Neural cell (in vitro differentiated cells): ENCODE measurements around the gene PLD3. TPM values are rescaled to one million over a fixed set of nuclear protein-coding genes. Genes with fewer than 3 reads are reported as not detected.

Experiments
- H2AFZ ChIP-seq: fragments of 200-600, 300-800 bp; sonication (generic), shearing (Covaris generic); 2 replicates; pipeline ENCODE4 v1.6.0; 2014; ENCODE audit warnings: low read depth, mild to moderate bottlenecking, antibody characterized with exemption, low read length, moderate library complexity
- H3F3A ChIP-seq: fragments of 200-600 bp; shearing (Covaris generic); 2 replicates; pipeline ENCODE4 v1.6.1; 2016; ENCODE audit warnings: mild to moderate bottlenecking, moderate library complexity, mixed read lengths, antibody characterized with exemption, low read length; ENCODE audit not compliant: insufficient read depth, poor library complexity, severe bottlenecking
- H3K27ac ChIP-seq: fragments of 200-600, 300-800 bp; sonication (generic), shearing (Covaris generic); 2 replicates; pipeline ENCODE4 v1.5.1; 2014; ENCODE audit warnings: mild to moderate bottlenecking, low read length, moderate library complexity
- H3K27me3 ChIP-seq: fragments of 300-800, 200-600 bp; sonication (generic), shearing (Covaris generic); 2 replicates; pipeline ENCODE4 v1.6.0; 2014; ENCODE audit warnings: mild to moderate bottlenecking, low read depth, low read length, moderate library complexity; ENCODE audit not compliant: insufficient read depth
- H3K36me3 ChIP-seq: fragments of 300-800, 200-600 bp; sonication (generic), shearing (Covaris generic); 2 replicates; pipeline ENCODE4 v1.5.1; 2014; ENCODE audit warnings: mild to moderate bottlenecking, antibody characterized with exemption, low read length, moderate library complexity; ENCODE audit not compliant: insufficient read depth
- H3K4me2 ChIP-seq: fragments of 300-800, 200-600 bp; sonication (generic), shearing (Covaris generic); 2 replicates; pipeline ENCODE4 v1.6.0; 2014; ENCODE audit warnings: mild to moderate bottlenecking, low read length
- H3K4me3 ChIP-seq: fragments of 300-800, 200-600 bp; sonication (generic), shearing (Covaris generic); 2 replicates; pipeline ENCODE4 v1.5.1; 2014; ENCODE audit warnings: mild to moderate bottlenecking, low read length, moderate library complexity
- H3K79me2 ChIP-seq: fragments of 200-600 bp; shearing (Covaris generic); replicated peaks from 2 replicates; pipeline ENCODE4 v1.6.0; 2014; ENCODE audit warnings: mild to moderate bottlenecking, low read length, moderate library complexity; ENCODE audit not compliant: insufficient read depth
- H3K9ac ChIP-seq: fragments of 300-800, 200-600 bp; sonication (generic), shearing (Covaris generic); 2 replicates; pipeline ENCODE4 v1.6.1; 2016; ENCODE audit warnings: mild to moderate bottlenecking, low read length, mixed read lengths
- H3K9me2 ChIP-seq: fragments of 200-600 bp; shearing (Covaris generic); 2 replicates; pipeline ENCODE4 v1.6.1; 2016; ENCODE audit warnings: mild to moderate bottlenecking, low read length, mixed read lengths; ENCODE audit not compliant: insufficient read depth
- H3K9me3 ChIP-seq: fragments of 200-600, 300-800 bp; sonication (generic), shearing (Covaris generic); 2 replicates; pipeline ENCODE4 v1.6.1; 2016; ENCODE audit warnings: mild to moderate bottlenecking, mixed run types, low read length, moderate library complexity, mixed read lengths
- H4K20me1 ChIP-seq: fragments of 200-600 bp; shearing (Covaris generic); 2 replicates; pipeline ENCODE4 v1.6.1; 2016; ENCODE audit warnings: mild to moderate bottlenecking, mixed run types; ENCODE audit not compliant: insufficient read depth
- EP300 ChIP-seq: fragments of 450-650 bp; conservative IDR thresholded peaks from 2 replicates; pipeline ENCODE4 v1.6.1; 2014; ENCODE audit warnings: antibody characterized with exemption, mild to moderate bottlenecking, moderate library complexity; ENCODE audit not compliant: poor library complexity, severe bottlenecking
- EZH2 ChIP-seq: fragments of 200-600, 300-800 bp; shearing (Covaris generic), sonication (generic); IDR thresholded peaks from 2 replicates; pipeline ENCODE4 v1.6.1; 2014; ENCODE audit warnings: antibody characterized with exemption, low read length, borderline replicate concordance, mild to moderate bottlenecking; ENCODE audit not compliant: insufficient read depth, poor library complexity, severe bottlenecking
- MXI1 ChIP-seq: fragments of 450-650 bp; conservative IDR thresholded peaks from 2 replicates; pipeline ENCODE4 v1.6.1; 2014; ENCODE audit warnings: antibody characterized with exemption, mild to moderate bottlenecking; ENCODE audit not compliant: poor library complexity, severe bottlenecking
- POLR2AphosphoS5 ChIP-seq: IDR thresholded peaks from 2 replicates; pipeline ENCODE4 v1.6.1; 2012
- RAD21 ChIP-seq: fragments of 450-650 bp; conservative IDR thresholded peaks from 2 replicates; pipeline ENCODE4 v1.6.1; 2014; ENCODE audit warnings: antibody characterized with exemption, mild to moderate bottlenecking, moderate library complexity
- SMC3 ChIP-seq: fragments of 450-650 bp; conservative IDR thresholded peaks from 2 replicates; pipeline ENCODE4 v1.6.1; 2014; ENCODE audit warnings: antibody characterized with exemption, mild to moderate bottlenecking, moderate library complexity; ENCODE audit not compliant: poor library complexity
- TAF1 ChIP-seq: IDR thresholded peaks from 2 replicates; pipeline ENCODE4 v1.6.1; 2012; ENCODE audit warnings: low read depth
- polyA plus RNA-seq: library from polyadenylated mRNA; depleted of rRNA; stranded (reverse); fragments of >200 nt; gene quantifications from 2 replicates; pipeline ENCODE4 v1.2.3, GENCODE V29; 2014
- TF ChIP-seq, protein P1 (sequence below): fragments of 450-650 bp; IDR thresholded peaks from 2 replicates; pipeline ENCODE4 v1.5.1; 2014; ENCODE audit warnings: antibody characterized with exemption, mild to moderate bottlenecking, moderate library complexity; ENCODE audit not compliant: poor library complexity, severe bottlenecking
- TF ChIP-seq, protein P2 (sequence below): IDR thresholded peaks from 2 replicates; pipeline ENCODE4 v1.6.1; 2012; ENCODE audit warnings: borderline replicate concordance

Gene PLD3
- polyA plus RNA-seq, 1 donor from 2014 or later, result 426 TPM

DNA sequence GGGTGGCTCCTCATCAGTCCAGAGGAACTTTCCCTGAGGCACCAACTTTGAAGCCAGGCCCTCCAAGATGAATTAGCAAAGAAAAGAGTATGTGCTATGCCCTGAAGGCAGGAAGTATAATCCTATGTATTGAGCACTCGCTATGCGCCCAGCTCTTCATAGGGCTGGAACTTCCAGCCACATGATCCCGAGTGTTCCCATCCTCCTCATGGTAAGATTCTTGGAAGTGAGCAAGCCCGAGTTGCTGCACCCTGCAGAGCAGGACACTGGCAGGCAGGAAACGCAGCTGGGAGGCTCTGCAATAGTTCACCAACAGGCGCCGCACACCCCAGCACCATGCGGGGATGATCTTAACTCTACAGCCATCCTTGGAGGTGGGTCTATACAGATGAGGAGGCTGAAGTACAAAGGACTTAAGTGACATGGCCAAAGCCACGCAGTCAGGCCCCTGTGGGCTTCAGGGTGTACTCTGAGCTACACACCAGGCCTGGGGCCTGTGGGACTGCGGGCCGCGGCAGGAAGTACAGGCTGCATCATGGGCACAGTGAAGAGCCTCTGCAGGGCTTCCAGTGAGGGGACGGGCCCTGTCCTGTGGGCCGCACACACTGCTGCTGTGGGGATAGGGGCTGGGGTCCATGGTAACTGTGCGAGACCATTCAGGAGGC, 25.4 kb upstream of the PLD3 start:
- H3K27me3 ChIP-seq, result no peaks in the 10 kb centered on the region
- no peak overlapping the region for H3K4me3 ChIP-seq
- no peaks in the 10 kb centered on the region for H4K20me1 ChIP-seq
- no peaks in the 10 kb centered on the region for H3K36me3 ChIP-seq
- H3K9me2 ChIP-seq, result no peaks in the 10 kb centered on the region
- H3K27ac ChIP-seq, result no peak overlapping the region
- H2AFZ ChIP-seq, result no peak overlapping the region
- H3K79me2 ChIP-seq, result no peaks in the 10 kb centered on the region
- H3K9me3 ChIP-seq, result no peaks in the 10 kb centered on the region
- H3K4me2 ChIP-seq, result no peak overlapping the region
- H3F3A ChIP-seq, result no peaks in the 10 kb centered on the region
- TF ChIP-seq EP300 (no peak), RAD21 (no peak), SMC3 (no peak), POLR2AphosphoS5 (no peak), TAF1 (no peak), MXI1 (no peak), EZH2 (no peak)
- TF ChIP-seq, protein P1, sequence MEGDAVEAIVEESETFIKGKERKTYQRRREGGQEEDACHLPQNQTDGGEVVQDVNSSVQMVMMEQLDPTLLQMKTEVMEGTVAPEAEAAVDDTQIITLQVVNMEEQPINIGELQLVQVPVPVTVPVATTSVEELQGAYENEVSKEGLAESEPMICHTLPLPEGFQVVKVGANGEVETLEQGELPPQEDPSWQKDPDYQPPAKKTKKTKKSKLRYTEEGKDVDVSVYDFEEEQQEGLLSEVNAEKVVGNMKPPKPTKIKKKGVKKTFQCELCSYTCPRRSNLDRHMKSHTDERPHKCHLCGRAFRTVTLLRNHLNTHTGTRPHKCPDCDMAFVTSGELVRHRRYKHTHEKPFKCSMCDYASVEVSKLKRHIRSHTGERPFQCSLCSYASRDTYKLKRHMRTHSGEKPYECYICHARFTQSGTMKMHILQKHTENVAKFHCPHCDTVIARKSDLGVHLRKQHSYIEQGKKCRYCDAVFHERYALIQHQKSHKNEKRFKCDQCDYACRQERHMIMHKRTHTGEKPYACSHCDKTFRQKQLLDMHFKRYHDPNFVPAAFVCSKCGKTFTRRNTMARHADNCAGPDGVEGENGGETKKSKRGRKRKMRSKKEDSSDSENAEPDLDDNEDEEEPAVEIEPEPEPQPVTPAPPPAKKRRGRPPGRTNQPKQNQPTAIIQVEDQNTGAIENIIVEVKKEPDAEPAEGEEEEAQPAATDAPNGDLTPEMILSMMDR, result no peak
- TF ChIP-seq, protein P2, sequence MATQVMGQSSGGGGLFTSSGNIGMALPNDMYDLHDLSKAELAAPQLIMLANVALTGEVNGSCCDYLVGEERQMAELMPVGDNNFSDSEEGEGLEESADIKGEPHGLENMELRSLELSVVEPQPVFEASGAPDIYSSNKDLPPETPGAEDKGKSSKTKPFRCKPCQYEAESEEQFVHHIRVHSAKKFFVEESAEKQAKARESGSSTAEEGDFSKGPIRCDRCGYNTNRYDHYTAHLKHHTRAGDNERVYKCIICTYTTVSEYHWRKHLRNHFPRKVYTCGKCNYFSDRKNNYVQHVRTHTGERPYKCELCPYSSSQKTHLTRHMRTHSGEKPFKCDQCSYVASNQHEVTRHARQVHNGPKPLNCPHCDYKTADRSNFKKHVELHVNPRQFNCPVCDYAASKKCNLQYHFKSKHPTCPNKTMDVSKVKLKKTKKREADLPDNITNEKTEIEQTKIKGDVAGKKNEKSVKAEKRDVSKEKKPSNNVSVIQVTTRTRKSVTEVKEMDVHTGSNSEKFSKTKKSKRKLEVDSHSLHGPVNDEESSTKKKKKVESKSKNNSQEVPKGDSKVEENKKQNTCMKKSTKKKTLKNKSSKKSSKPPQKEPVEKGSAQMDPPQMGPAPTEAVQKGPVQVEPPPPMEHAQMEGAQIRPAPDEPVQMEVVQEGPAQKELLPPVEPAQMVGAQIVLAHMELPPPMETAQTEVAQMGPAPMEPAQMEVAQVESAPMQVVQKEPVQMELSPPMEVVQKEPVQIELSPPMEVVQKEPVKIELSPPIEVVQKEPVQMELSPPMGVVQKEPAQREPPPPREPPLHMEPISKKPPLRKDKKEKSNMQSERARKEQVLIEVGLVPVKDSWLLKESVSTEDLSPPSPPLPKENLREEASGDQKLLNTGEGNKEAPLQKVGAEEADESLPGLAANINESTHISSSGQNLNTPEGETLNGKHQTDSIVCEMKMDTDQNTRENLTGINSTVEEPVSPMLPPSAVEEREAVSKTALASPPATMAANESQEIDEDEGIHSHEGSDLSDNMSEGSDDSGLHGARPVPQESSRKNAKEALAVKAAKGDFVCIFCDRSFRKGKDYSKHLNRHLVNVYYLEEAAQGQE, result no peak
- no peak overlapping the region for H3K9ac ChIP-seq

DNA sequence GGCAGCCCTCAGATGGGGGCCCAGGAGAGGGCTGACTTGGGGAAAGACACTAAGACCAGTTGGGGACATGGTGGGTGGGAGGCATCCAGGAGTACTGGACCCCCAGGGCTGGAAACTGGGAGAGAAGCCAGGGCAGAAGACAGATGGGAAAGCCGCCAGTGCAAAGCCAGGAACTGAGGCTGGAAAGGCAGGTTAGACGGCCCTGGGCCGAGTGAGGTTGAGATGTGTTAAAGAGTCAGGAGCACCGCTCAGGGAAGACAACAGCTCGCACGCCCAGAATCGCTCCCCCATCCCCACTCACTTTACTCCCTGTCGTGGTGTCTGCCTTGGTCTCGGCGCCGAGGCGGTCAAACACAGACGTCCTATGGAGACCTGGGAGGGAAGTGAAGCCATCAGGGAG, 24.8 kb upstream of the PLD3 start:
- Histone ChIP-seq H3K27me3 (no peaks in the 10 kb centered on the region), H3F3A (no peaks in the 10 kb centered on the region), H3K4me2 (no peak overlapping the region), H3K27ac (no peak overlapping the region), H3K9me2 (no peaks in the 10 kb centered on the region), H3K9me3 (no peaks in the 10 kb centered on the region), H4K20me1 (no peaks in the 10 kb centered on the region), H3K4me3 (no peak overlapping the region), H3K79me2 (no peaks in the 10 kb centered on the region), H2AFZ (no peak overlapping the region), H3K36me3 (no peaks in the 10 kb centered on the region), H3K9ac (no peak overlapping the region)
- TF ChIP-seq EZH2, result no peak
- TF ChIP-seq MXI1, result no peak
